BLaER1 (cell line): ENCODE data around the gene PNPLA7.
A peak's percentile ranks its signal among the peaks of the same experiment; 100 is the strongest.

Experiments
- H3K27ac ChIP-seq: shearing (Covaris generic); formaldehyde crosslinking; 2 replicates; pipeline ENCODE4 v1.8.1; 2022
- H3K27me3 ChIP-seq: shearing (Covaris generic); formaldehyde crosslinking; 2 replicates; pipeline ENCODE4 v1.8.1; 2022
- H3K36me3 ChIP-seq: shearing (Covaris generic); formaldehyde crosslinking; 2 replicates; pipeline ENCODE4 v1.8.1; 2022
- H3K4me1 ChIP-seq: shearing (Covaris generic); formaldehyde crosslinking; 2 replicates; pipeline ENCODE4 v1.8.1; 2022
- H3K4me2 ChIP-seq: shearing (Covaris generic); formaldehyde crosslinking; 2 replicates; pipeline ENCODE4 v1.8.1; 2022
- H3K4me3 ChIP-seq: shearing (Covaris generic); formaldehyde crosslinking; 2 replicates; pipeline ENCODE4 v1.8.1; 2022
- H3K9ac ChIP-seq: shearing (Covaris generic); formaldehyde crosslinking; 2 replicates; pipeline ENCODE4 v1.8.1; 2022
- H3K9me3 ChIP-seq: shearing (Covaris generic); formaldehyde crosslinking; 2 replicates; pipeline ENCODE4 v1.8.1; 2022
- H4K20me1 ChIP-seq: shearing (Covaris generic); formaldehyde crosslinking; 2 replicates; pipeline ENCODE4 v1.8.1; 2022
- Cebpa-rat ChIP-seq: shearing (Covaris generic); IDR thresholded peaks from 2 replicates; pipeline ENCODE4 v1.8.1; 2022

Gene PNPLA7

DNA sequence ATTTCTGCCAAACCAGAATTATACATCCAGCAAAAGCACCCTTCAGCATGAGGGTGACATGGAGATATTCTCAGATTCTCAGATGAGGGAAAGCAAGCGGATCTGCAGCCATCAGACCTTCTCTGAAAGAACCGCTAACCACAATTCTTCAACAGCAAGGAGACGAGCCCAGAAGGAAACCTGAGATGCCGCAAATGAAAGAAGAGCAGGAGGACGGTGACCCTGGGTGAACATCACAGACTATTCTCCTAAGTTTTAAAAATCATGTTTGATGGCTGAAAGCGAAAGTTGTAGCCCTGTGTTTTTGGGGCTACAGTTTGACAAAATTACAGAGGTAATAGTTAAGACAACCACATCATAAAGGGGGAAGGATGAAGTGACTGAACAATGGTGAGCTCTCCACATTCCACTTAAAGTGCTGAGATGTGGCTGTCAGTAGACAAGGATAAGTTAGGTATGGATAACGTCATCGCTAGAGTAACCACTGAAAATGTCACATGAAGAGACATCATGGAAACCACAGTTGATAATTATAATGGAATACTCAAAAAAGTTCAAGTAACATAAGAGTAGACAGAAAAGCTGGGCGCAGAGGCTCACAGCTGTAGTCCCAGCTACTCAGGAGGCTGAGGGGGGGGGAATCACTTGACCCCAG lies 59.5 kb downstream of the PNPLA7 start:
- H3K9me3 ChIP-seq, result peaks cover 16% of the 10 kb centered on the region
- no peak overlapping the region for H3K4me3 ChIP-seq
- no peak overlapping the region for H3K27ac ChIP-seq
- H3K9ac ChIP-seq, result no peak overlapping the region
- H4K20me1 ChIP-seq, result 0 out of 2 replicates have a peak, but pooled peaks cover 7% of the 10 kb centered on the region
- H3K4me2 ChIP-seq, result peak overlapping the region; percentile 30
- TF ChIP-seq Cebpa-rat, result no peak
- peaks cover 44% of the 10 kb centered on the region for H3K4me1 ChIP-seq
- H3K27me3 ChIP-seq, result no peaks in the 10 kb centered on the region
- H3K36me3 ChIP-seq, result peaks cover 6% of the 10 kb centered on the region; the same call in 1 of the 2 replicates

DNA sequence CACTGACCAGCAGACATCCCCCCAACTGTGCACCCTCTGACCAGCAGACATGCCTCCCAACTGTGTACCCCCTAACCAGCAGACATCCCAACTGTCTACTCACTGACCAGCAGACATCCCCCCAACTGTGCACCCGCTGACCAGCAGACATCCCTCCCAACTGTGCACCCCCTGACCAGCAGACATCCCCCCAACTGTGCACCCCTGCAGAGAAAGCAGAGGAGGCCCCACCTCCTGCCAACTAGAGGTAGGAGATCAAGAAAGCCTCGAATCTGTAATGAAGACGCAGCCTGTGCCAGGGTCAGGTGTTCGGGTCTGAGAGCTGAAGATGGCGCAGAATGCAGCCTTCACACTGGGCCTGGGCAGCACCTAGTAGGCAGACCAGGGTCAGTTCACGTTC lies 61.3 kb downstream of the PNPLA7 start:
- H4K20me1 ChIP-seq, result 0 out of 2 replicates have a peak, but pooled peaks cover 7% of the 10 kb centered on the region
- H3K27me3 ChIP-seq, result no peaks in the 10 kb centered on the region

DNA sequence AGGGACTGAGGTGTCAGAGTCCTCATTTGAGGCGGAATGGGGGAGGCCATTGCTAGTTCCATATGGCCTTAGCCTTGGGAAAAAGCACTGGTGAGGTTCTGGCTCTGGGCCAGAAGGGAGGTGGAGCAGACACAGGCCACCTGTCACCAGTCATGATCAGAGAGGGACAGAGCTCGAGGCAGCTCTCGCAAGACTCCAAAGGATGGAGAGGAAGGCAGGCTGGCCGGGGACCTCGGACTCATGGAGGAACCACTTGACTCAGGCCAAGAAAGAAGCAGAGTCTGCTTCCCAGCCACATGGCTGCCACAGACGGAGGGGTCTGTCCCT lies 61.9 kb downstream of the PNPLA7 start:
- TF ChIP-seq Cebpa-rat, result no peak
- Histone ChIP-seq H3K4me1 (peaks cover 50% of the 10 kb centered on the region), H3K9ac (no peak overlapping the region)

More for the DNA sequence above, 61.3 kb downstream of the PNPLA7 start:
- Histone ChIP-seq H3K9me3 (peaks cover 8% of the 10 kb centered on the region), H3K36me3 (peaks cover 6% of the 10 kb centered on the region; the same call in 1 of the 2 replicates), H3K4me1 (peaks cover 50% of the 10 kb centered on the region), H3K9ac (no peak overlapping the region), H3K4me3 (no peak overlapping the region), H3K27ac (no peak overlapping the region), H3K4me2 (no peak overlapping the region)
- no peak for TF ChIP-seq Cebpa-rat

DNA sequence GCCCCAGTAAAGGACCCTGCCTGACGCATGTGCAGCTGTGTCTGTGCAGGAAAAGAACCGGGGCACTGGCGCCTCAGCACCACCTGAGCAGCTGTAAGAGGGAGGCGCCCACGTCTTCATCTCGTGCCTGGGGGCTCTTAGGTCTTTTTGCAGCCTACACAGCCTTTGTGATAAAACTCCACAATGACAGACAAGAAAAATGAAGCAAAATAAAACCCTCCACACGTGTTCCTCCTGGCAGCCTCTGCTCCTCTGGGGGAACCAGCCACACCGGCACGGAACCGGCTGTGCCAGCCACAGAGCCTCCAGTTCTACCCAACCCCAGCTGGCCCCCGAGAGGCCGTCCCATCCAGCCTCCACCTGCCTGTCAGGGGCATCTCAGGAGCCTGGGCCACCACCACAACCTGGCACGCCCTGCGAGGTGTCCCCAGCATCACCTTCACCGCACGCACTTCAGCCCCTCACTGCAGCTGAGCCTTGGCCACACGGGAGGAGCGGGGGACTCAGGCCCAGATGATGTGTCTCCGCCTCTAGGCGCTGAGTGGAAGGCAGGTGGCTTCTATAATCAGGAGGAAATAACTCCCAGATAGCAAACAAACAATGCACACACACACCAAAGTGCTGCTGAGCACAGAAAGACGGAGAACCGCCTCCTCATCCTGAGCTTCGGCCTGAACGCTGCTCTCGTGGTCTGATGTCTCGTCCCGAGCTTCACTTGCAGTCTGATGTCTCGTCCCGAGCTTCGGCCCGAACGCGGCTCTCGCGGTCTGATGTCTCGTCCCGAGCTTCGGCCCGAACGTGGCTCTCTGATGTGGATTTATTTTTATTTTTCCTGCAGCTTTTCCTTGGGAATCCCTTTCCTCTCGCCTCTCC lies 62.5 kb downstream of the PNPLA7 start:
- H3K9ac ChIP-seq, result no peak overlapping the region
- peaks cover 50% of the 10 kb centered on the region for H3K4me1 ChIP-seq
- peak overlapping the region; percentile 54 for H3K4me2 ChIP-seq
- H4K20me1 ChIP-seq, result 0 out of 2 replicates have a peak, but pooled peaks cover 7% of the 10 kb centered on the region
- no peak overlapping the region for H3K4me3 ChIP-seq
- H3K9me3 ChIP-seq, result no peaks in the 10 kb centered on the region
- H3K27ac ChIP-seq, result no peak overlapping the region
- H3K36me3 ChIP-seq, result peaks cover 6% of the 10 kb centered on the region; the same call in 1 of the 2 replicates
- TF ChIP-seq Cebpa-rat, result no peak
- no peaks in the 10 kb centered on the region for H3K27me3 ChIP-seq

More for the DNA sequence above, 61.9 kb downstream of the PNPLA7 start:
- Histone ChIP-seq H3K4me3 (no peak overlapping the region), H4K20me1 (0 out of 2 replicates have a peak, but pooled peaks cover 7% of the 10 kb centered on the region), H3K27ac (no peak overlapping the region), H3K4me2 (peak overlapping the region; percentile 54), H3K36me3 (peaks cover 6% of the 10 kb centered on the region; the same call in 1 of the 2 replicates), H3K9me3 (peaks cover 2% of the 10 kb centered on the region; the same call in 1 of the 2 replicates), H3K27me3 (no peaks in the 10 kb centered on the region)

DNA sequence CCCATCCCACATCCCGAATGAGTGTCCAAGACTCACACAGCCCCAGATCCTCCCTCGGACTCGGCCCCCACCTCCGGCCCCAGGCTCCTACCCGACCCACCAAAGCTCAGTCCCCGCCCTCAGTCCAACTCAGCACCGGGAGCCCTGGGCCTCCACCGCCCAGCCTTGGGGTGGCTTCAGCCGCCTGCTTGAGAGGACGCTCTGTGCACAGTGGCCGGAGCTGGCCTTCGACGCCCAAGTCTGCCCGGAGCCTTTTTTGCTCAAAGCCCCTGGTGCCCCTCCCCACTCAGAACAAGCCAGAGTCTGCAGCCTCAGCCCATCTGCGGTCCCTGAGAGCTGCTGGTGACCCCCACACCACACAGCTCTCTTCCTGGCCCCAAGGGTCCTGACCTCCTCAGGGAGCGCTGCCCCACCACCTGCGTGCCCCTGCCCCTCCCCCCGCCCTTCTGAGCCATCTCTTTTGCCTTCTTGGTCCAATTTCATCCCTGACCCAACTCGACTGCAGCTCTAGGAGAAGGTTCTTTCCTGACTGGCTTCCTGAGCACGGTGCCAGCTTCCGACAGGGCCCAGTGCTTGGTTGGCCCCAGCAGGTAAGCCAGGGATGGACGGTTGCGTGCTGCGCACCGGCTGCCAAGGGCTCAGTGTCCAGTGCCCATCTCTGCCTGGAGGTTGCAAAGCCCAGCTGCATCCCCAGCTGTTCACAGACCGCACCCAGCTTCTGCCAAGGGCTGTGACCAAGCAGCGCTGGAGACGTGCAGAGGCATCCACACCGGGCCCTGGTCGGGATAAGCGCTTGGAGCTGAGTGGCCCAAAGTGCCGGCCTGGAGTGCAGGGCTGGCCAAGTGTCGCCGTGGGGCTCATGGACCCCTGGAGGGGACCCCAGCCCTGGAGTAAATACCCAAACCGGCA lies 63.4 kb downstream of the PNPLA7 start:
- Histone ChIP-seq H3K4me3 (no peak overlapping the region), H4K20me1 (0 out of 2 replicates have a peak, but pooled peaks cover 7% of the 10 kb centered on the region), H3K9ac (no peak overlapping the region), H3K27ac (no peak overlapping the region), H3K36me3 (peaks cover 5% of the 10 kb centered on the region; the same call in 1 of the 2 replicates), H3K4me1 (peaks cover 59% of the 10 kb centered on the region), H3K4me2 (peak overlapping the region; percentile 54), H3K27me3 (no peaks in the 10 kb centered on the region), H3K9me3 (no peaks in the 10 kb centered on the region)
- no peak for TF ChIP-seq Cebpa-rat

DNA sequence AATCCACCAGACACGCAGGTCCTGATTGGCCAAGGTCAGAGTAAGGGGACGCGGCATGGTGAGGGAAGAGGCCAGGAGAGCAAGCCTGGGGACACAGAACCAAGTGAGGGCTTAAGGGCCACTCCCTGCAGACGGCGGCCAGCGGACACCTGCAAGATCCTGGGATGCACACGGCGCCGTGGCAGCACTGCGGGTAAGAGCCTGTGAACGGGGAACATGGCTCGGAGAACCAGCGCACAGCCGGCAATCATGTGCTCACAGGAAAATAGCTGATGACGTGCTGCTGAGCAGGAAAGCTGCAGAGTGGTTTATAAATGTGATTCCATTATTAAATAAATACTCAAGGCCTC lies 64.1 kb downstream of the PNPLA7 start:
- Histone ChIP-seq H3K4me2 (no peak overlapping the region), H3K27ac (no peak overlapping the region), H3K4me1 (peaks cover 63% of the 10 kb centered on the region), H3K9ac (no peak overlapping the region), H3K36me3 (no peaks in the 10 kb centered on the region; the same call in 1 of the 2 replicates), H3K4me3 (no peak overlapping the region), H4K20me1 (0 out of 2 replicates have a peak, but pooled peaks cover 7% of the 10 kb centered on the region), H3K9me3 (no peaks in the 10 kb centered on the region), H3K27me3 (no peaks in the 10 kb centered on the region)
- TF ChIP-seq Cebpa-rat, result no peak

DNA sequence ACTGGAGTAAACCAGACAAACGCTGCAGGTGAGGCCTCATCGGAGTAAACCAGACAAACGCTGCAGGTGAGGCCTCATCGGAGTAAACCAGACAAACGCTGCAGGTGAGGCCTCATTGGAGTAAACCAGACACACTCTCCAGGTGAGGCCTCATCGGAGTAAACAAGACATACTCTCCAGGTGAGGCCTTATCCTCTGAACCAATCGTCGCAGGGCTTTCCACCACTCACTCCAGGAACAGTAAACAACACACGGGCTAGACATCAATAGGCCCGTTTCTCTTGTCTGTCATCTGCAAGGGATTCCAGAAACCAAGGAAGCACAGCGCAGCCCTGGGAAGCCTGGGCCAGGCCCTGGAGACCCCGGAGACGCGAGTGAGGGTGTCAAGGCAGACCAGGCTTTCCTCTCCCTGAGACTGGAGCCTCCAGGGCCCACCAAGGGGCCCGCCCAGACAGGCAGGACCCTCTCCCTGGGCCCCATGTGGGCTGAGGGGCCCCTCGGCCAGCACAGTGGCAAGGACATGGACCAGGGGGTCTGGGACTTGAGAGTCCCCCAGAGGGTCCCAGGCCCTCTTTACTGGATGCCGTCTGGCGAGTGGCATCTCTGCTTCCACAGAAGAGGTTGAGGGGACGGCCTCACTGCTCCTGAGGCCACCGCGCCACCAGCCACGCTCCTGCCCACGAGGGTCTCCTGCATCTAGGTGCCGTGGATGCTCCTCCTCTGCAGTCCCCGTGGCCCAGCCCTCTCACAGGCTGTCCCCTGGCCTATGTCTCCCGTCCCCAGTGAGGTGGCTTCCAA lies 64.7 kb downstream of the PNPLA7 start:
- Histone ChIP-seq H3K4me2 (no peak overlapping the region), H3K27ac (no peak overlapping the region), H3K27me3 (no peaks in the 10 kb centered on the region)

DNA sequence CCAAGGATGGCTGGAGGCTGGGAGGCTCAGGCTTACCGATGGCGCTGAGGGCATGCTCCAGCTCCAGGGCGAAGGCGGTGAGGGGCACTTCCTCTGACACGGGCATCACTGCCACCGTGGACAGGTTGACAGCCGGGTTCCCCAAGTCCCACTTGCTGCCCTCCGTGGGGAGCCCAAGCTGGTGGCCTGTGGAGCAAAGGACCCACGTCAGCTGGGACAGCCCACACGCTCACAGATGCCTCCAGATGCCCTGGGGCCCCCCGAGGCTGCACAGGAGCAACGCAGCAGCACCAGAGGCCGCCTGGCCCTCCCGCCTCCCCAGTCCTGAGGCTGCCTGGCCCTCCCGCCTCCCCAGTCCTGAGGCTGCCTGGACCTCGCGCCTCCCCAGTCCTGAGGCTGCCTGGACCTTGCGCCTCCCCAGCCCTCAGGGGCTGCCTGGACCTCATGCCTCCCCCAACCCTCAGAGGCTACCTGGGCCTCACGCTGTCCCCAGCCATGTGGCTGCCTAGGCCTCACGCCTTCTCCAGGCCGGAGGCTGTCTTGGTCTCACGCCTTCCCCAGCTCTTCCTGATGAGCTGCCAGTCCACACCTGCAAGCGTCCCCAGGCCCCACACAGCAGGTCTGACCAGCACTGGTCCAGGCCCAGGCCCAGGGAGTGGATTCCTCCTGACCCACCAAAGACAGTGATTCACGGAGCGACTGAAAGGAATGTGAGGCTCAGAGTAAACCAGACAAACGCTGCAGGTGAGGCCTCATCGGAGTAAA lies 65.5 kb downstream of the PNPLA7 start:
- TF ChIP-seq Cebpa-rat, result no peak
- H3K27me3 ChIP-seq, result no peaks in the 10 kb centered on the region
- H3K4me1 ChIP-seq, result peaks cover 51% of the 10 kb centered on the region
- peaks cover 7% of the 10 kb centered on the region; the same call in 1 of the 2 replicates for H3K36me3 ChIP-seq
- H3K4me3 ChIP-seq, result no peak overlapping the region
- 0 out of 2 replicates have a peak, but pooled peaks cover 7% of the 10 kb centered on the region for H4K20me1 ChIP-seq
- no peak overlapping the region for H3K27ac ChIP-seq
- no peaks in the 10 kb centered on the region for H3K9me3 ChIP-seq
- no peak overlapping the region for H3K4me2 ChIP-seq
- H3K9ac ChIP-seq, result no peak overlapping the region

More for the DNA sequence above, 64.7 kb downstream of the PNPLA7 start:
- no peaks in the 10 kb centered on the region for H3K9me3 ChIP-seq
- 0 out of 2 replicates have a peak, but pooled peaks cover 7% of the 10 kb centered on the region for H4K20me1 ChIP-seq
- no peak overlapping the region for H3K4me3 ChIP-seq
- H3K4me1 ChIP-seq, result peaks cover 59% of the 10 kb centered on the region
- H3K9ac ChIP-seq, result no peak overlapping the region
- H3K36me3 ChIP-seq, result peaks cover 2% of the 10 kb centered on the region; the same call in 1 of the 2 replicates
- no peak for TF ChIP-seq Cebpa-rat
